Stimulated activated CD4-positive, alpha-beta T cell treated with anti-CD3 and anti-CD28 coated beads, Interleukin-15, amount 100 ng/mL, for 48 hours (primary cell): Measurements from ENCODE around the gene TLX1.

Experiments used
- DNase-seq, 2 donors: peaks; one replicate each; pipeline ENCODE4 v3.0.0-alpha.2; 2020; ENCODE audit warnings: low read depth in 2 of 2

The TLX1 gene

GRCh38 chr10:101130984-101131961 lies at the start of gene TLX1:
Gene TLX1 (plus strand): TSS chr10:101131300. CDS start chr10:101131542, 242 bp downstream.
- no peak for DNase-seq

DNA sequence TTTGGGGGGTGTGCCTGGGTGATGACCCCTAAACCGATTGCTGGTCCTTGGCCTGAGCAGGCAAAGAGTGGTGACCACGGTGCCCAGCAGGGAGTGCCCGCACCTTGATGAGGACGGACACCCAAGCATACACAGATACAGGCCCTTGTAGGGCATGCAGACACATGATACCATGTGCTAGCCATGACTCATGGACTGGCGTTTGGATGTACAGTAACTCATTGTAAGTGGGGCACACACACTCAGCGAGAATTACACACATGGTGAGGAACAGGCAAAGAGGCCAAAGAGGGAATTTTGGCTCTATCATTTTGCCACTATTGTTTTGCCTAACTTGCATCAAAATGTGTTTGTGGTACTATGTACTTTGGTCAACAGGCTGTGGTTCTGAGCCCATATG lies 45.3 kb upstream of the TLX1 start:
- no peak for DNase-seq

- no peak for DNase-seq
Measured at GRCh38 chr10:101087376-101087775, 43.7 kb upstream of the TLX1 start.

DNA sequence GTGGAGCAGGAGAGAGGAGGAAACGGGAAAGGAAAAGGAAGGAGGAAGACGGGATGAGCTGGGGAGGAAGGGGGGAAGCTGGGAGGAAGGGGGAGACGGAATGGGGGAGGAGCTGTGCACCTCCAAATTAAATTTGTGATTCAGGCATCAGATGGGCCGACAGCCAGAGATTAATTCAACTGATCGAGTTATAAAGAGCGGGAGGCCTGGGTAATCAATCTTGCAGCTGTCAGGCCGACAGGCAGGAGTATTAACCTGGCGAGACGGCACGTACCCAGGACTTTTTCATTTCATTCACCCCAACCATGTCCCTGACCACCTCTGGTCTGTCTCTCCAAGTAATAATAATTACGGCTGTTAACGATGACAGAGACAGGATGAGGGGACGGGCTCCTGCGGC lies 43.1 kb upstream of the TLX1 start:
- no peak for DNase-seq

DNA sequence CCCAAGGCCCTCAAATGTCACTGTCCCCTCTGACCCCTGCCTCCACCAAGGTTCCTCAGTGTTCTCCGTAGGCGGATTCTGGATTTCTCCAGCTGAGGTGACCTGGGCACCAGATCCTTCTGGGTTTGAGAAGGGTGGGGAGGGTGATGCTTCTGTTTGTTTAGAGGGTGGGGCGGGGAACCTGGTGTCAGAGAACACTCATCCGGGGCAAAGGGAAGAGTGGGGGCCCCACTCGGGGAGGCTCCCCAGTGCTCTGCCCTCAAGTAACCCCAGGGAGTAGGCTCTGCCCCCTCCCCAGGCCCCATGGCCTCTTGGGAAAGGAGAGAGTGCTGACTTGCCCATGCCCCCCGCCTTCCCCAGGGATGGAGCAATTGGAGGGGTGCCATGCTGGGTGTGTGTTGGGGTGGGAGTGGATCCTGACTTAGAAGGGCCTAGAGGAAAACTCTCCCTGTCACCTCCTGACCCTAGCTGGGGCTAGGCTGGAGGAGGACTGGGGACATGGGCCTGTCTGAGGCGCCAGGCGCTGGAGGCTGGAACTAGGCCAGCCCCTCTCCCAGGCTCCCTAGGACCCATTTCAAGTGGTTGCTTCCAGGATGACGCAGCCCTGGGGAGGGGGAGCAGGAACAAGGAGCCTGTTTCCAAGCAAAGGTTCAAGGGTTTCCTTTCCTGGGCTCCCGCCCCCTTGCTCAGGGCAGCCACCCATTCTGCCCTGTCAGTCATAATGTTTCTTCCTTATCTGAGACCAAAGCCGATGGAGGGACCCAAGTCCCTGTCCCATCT lies 41.4 kb upstream of the TLX1 start:
- no peak for DNase-seq

DNA sequence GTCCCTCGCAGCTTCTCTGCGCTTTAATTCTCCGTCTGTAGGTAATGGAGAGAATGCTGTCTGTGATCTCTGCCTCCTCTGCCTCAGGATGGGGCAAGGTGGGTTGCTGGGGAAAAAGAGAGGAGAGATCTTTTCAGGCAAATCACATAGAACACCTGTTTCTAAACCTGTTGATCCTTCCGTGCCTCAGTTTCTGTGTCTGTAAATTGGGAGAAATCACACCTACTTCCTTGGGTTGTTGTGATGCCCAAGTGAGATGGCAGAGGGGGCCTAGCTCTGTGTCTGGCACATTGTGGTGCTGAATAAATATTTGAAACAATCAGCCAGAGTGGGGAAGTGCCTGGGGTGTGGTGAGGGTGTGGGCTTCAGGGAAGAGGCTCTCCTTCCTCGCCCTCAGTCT lies 40.5 kb upstream of the TLX1 start:
- no peak for DNase-seq

DNA sequence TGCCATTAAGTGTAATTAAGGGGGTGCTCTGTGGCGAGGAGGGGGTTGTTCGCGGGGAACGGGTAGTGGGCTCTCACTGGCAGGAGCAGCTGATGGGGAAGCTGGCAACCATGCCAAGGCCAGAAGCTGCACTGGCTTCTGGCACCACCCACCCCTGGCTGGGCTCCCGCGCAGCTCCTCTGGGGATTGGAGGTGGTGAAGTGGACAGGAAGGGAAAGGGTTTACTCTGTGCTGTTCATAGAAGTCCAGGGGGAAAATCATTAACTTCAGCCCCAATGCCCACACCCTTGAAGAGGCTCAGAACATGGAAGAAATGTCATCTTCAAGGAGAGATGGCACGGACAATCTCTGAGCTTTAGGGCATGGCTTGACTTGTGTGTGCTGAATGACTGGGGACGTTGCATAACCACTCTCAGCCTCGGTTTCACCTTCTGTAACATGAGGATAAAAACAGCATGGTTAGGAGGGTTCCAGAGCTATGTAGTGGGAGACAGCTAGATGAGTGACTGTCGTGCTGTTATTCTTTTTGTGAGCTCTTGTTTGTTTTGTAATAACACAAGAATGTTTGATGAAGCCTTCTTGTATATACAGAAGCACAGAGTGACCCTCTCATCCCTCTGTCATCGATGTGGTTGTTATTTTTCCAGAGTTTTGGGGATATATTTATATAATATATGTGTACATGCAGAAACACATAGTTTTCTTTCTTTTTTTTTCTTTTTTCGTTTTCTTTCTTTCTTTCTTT lies 39.4 kb upstream of the TLX1 start:
- no peak for DNase-seq

DNA sequence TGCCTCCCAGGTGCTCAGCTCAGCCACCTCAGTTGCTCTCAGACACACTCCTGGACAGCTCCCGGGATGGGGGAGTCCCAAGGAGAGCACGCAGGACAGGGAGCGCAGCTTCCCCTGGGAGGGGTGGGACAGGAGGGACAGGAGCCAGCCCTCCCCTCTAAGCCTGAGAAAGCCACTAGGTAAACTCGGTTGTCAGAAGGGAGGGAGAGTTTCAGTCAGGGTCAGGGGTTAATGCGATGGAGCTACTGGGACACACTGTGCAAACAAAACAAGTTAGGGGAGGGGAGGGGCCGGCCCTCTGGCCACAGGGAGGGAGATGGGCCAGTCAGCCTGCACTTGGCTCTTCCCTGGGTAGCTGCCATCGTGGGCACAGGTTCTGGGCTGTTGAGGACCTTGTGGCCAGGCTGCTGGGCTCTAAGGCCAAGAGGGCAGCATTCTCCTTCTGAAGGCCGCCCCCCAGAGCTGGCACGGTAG lies 38.2 kb upstream of the TLX1 start:
- DNase-seq, result no peak

- DNase-seq, result no peak
Measured at GRCh38 chr10:101094121-101094879, 36.8 kb upstream of the TLX1 start.

DNA sequence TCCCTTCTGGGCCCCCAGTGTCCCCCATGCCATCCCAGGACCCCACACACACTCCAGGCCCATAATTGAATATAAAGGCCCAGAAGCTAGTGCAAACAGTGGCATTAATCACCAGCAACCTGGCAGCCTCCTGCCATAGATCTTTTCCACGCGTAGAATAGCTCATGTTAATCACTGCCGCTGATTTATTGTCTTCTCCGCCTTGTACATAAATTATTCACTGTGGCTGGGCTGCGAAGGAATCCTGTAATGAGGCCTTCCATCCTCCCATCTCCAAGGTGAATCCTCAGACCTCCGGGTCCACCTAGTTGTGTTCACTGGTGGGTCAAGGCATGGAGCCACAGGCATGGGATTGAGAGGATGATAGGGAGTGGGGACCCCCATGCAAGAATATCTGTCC lies 36.1 kb upstream of the TLX1 start:
- DNase-seq, result no peak

- DNase-seq, result peak; percentile 52 to 65
Measured at GRCh38 chr10:101095550-101096213, 35.4 kb upstream of the TLX1 start.

DNA sequence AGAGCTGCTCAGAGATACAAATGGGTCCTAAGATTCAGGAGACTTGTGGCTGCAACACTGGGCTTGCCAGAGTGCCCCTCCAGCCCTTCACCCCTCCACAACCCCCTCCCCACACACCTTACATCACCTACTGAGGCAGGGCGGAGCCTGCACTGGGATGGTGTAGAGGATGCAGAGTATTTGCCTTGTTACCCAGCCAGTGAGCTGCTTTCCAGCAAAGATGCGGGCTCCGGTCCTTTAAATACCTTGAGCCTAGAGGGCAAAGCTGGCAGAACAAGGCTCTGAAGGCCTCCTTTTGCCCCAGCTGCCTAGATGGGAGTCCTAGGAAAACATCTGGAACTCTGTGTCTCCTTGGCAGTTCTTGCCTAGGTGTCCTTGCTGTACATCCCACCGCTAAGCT lies 34.7 kb upstream of the TLX1 start:
- DNase-seq, result no peak

DNA sequence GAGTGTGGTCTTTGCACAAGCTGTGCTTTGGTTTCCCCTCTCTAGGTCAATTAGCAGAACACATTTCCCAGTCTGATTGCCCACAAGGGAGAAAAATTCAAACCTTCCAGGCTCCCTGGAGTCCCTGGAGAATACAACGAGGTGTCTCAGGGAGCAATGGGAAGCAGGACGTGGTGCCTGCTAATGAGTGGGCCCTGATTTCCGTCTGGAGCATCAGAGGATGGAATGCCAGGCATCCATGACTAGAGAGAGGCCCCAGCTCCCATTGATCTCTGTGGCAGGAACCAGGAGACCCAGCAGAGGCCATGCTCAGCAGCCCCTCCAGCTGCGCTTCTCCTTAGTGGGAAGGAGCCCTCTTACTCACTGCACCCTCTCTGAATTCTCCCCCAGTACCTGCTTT lies 33.2 kb upstream of the TLX1 start:
- DNase-seq, result no peak

GRCh38 chr10:101099901-101100300 lies 31.2 kb upstream of the TLX1 start:
- no peak for DNase-seq

DNA sequence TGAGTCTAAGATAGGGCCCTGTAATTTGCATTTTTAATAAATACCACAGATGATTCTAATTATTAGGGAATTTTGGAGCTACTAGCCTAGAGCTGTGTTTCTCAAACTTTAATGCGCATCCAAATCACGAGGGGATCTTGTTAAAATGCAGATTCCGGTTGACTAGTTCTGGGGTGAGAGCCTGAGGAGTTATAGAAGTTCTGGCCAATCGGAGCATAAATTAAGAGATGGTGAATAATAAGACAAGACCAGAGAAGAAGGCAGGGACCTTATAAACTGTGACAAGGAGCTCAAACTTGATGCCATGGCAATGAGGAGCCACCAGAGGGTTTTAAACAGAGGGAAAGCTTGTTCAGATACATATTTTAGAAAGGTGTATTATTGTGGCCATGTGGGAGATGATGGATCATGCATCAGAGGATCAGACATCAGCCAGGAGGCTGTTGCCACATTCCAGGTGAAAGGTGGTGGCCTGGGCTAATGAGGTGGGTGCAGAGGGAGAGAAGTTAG lies 29.7 kb upstream of the TLX1 start:
- DNase-seq, result no peak

DNA sequence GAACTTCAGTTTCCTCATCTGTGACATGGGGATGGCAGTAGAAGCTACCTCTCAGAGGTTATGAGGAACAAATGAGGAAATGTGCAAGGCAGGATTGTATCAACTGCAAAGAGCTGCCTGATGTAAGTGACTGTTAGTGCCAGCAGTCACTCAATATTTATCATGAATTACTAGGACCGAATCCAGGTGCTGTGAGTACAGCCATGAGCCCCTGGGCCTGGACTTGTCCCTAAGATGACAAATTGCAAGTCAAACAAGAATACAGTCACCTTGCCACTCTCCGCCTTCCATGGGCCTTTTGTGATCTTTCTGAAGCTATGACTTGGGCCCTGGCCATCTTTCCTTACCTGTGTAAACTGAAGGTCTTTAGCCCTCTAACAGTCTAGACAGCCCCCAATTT lies 27.7 kb upstream of the TLX1 start:
- no peak for DNase-seq

- no peak for DNase-seq
Measured at GRCh38 chr10:101106351-101106750, 24.7 kb upstream of the TLX1 start.

- no peak for DNase-seq
Measured at GRCh38 chr10:101107771-101108170, 23.3 kb upstream of the TLX1 start.

DNA sequence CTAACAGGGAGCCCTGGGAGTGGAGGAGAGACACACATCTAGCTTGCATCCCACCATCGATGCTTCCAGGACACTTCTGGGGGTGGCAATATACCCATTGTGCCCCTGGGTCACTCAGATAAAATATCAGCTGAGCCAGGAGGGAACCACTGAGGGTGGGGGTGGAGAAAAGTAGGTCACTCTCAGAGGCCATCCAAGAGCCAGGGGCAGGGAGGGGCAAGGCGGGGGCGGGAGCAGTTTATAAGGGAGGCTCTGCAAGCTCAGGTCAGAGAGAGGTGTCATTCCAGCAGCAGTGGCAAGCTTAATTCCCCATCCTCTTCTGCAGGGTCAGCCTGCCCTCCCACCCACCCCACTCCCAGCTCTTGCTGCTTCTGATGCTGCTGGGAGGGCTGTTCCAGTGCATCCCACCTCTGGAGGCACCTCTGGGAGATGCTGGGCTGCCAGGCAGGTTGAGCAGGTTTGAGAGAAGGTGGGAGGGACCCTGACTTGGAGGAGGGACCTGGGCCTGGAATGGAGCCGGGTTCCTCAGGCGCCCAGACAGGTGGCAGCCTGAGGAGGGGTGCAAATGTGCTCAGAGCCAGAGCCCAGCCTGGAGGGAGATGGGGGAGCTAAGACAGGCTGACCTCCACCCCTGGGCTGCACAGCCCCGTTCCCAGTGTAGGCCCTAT lies 20.1 kb upstream of the TLX1 start:
- DNase-seq, result no peak

DNA sequence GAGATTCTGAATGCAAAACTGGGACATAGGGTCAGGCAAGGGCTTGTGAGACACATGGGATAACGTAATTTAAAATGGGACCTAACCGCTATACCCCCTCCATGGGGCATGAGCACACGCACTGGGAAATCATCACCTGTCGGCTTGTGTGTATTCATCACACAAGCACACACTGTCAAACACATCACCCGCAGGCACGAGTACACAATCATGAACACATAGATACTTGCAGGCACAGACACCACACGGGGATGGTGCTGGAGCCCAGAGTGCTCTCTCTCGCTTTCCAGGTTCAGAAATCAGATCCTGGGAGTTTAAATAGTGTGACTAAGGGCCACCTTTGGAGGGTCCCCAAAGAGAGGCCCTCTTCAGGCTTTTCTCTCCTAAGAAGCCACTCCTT lies 19.6 kb upstream of the TLX1 start:
- DNase-seq, result no peak
